HG03025 (cell line): Measurements from ENCODE around the gene ATP9A.
"Not testable (repeated sequence)": the region's sequence is repeated elsewhere in the genome, so short reads cannot be mapped to it uniquely, and the experiment has no call there.

ENCODE experiments used
- ATAC-seq: cut with Tn5 transposase; IDR thresholded peaks from one replicate; pipeline ENCODE4 v1.9.1; 2021; ENCODE audit warnings: mild to moderate bottlenecking, moderate library complexity; ENCODE audit not compliant: unreplicated experiment, low FRiP score

The ATP9A gene

GRCh38 chr20:51732096-51732791, 35.9 kb downstream of the ATP9A start:
- ATAC-seq: no peak

GRCh38 chr20:51731731-51732095, 36.5 kb downstream of the ATP9A start:
- ATAC-seq: no peak

GRCh38 chr20:51729771-51730170, 38.4 kb downstream of the ATP9A start:
- no peak for ATAC-seq

- ATAC-seq: no peak
Observed at GRCh38 chr20:51728737-51729136, 39.5 kb downstream of the ATP9A start.

- ATAC-seq: no peak
Observed at GRCh38 chr20:51727872-51728271, 40.3 kb downstream of the ATP9A start.

- no peak for ATAC-seq
Observed at GRCh38 chr20:51725584-51726176, 42.5 kb downstream of the ATP9A start.

GRCh38 chr20:51723026-51723425, 45.2 kb downstream of the ATP9A start:
- ATAC-seq: not testable (repeated sequence)

GRCh38 chr20:51722246-51722645, 45.9 kb downstream of the ATP9A start:
- not testable (repeated sequence) for ATAC-seq

GRCh38 chr20:51720854-51721253, 47.3 kb downstream of the ATP9A start:
- no peak for ATAC-seq

GRCh38 chr20:51720384-51720783, 47.8 kb downstream of the ATP9A start:
- no peak for ATAC-seq

- ATAC-seq: no peak
Observed at GRCh38 chr20:51715856-51716185, 52.4 kb downstream of the ATP9A start.

GRCh38 chr20:51715163-51715855, 52.9 kb downstream of the ATP9A start:
- no peak for ATAC-seq

GRCh38 chr20:51713213-51713598, 55.0 kb downstream of the ATP9A start:
- no peak for ATAC-seq

GRCh38 chr20:51712501-51713212, 55.5 kb downstream of the ATP9A start:
- no peak for ATAC-seq

- ATAC-seq: no peak
Observed at GRCh38 chr20:51711426-51711825, 56.8 kb downstream of the ATP9A start.

- no peak for ATAC-seq
Observed at GRCh38 chr20:51710361-51710894, 57.8 kb downstream of the ATP9A start.

- ATAC-seq: no peak
Observed at GRCh38 chr20:51705400-51705799, 62.8 kb downstream of the ATP9A start.

- no peak for ATAC-seq
Observed at GRCh38 chr20:51703400-51704287, 64.5 kb downstream of the ATP9A start.

- no peak for ATAC-seq
Observed at GRCh38 chr20:51702556-51702955, 65.6 kb downstream of the ATP9A start.

- ATAC-seq: no peak
Observed at GRCh38 chr20:51700809-51701285, 67.3 kb downstream of the ATP9A start.
